HG03442 (cell line): ENCODE results near the gene CLCNKA.
A peak's percentile ranks its signal among the peaks of the same experiment; 100 is the strongest.
"Not testable (repeated sequence)": the region's sequence is repeated elsewhere in the genome, so short reads cannot be mapped to it uniquely, and the experiment has no call there.

Experiments used
- ATAC-seq: cut with Tn5 transposase; IDR thresholded peaks from one replicate; pipeline ENCODE4 v1.9.1; 2021; ENCODE audit warnings: mild to moderate bottlenecking, moderate library complexity; ENCODE audit not compliant: unreplicated experiment

Gene CLCNKA

GRCh38 chr1:16021681-16022080 is at the start of gene CLCNKA:
TSS of gene CLCNKA (plus strand) at chr1:16022036. CDS start at chr1:16022620, 584 bp downstream.
- ATAC-seq, result no peak

- ATAC-seq, result no peak
Observed at GRCh38 chr1:15972409-15972808, 49.4 kb upstream of the CLCNKA start.

GRCh38 chr1:15973772-15974171 is 48.1 kb upstream of the CLCNKA start:
- ATAC-seq, result no peak

GRCh38 chr1:15974855-15975254 is 47.0 kb upstream of the CLCNKA start:
- ATAC-seq, result peak; percentile 27

- ATAC-seq, result peak; percentile 63
Observed at GRCh38 chr1:15975358-15975804, 46.5 kb upstream of the CLCNKA start.

DNA sequence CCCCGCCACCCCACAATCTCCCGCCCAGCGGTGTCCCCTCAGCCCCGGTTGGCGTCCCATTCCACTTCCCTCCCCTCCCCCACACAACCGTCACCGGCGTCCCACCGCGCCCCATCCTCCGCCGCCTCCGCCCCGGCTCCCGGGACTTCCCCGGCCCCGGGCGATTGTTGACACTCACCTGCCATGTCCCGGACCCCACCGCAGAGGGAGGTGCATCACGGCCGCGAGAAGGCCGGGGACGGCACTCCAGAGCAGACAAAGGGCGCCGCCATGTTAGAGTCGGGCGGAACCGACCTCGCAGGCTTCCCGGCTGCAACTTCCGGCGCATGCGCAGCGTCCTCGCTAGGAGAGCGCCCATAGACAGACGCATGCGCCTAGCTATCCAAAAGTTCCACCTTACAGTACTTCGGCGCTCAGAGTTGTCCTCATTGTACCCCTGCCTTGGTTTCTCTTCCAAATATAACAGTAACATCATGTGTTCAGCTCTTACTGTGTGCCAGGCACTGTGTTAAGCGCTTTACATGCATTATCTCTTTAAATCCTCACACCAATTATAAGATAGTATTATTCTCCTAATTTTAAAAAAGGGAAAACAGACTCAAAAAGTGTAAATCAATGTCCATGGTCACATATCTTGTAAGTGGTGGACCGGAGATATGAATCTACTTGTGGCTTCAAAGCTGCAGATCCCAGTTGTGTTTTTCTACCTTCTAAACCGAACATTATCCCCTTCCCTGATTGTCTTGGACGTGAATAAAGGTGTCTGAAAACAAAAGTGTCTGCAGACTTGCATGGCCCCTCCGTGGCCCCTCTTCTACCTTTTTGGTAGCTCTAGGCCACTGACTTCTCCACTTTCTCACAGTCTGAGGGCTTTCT is 45.8 kb upstream of the CLCNKA start, which contains the start of gene ZBTB17:
Gene ZBTB17 (minus strand): TSS at position 297 of the 876 bp plus-strand sequence. CDS start 27,606 bp downstream, outside the sequence.
- ATAC-seq, result peak; percentile 62

DNA sequence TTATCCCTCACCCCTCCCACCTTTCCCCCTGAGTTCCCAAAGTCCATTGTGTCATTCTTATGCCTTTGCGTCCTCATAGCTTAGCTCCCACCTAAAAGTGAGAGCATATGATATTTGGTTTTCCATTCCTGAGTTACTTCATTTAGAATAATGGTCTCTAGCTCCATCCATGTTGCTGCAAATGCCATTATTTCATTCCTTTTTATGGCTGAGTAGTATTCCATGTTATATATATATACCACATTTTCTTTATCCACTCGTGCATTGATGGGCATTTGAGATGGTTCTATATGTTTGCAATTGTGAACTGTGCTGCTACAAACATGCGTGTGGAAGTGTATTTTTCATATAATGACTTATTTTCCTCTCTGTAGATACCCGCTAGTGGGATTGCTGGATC is 43.9 kb upstream of the CLCNKA start:
- not testable (repeated sequence) for ATAC-seq

DNA sequence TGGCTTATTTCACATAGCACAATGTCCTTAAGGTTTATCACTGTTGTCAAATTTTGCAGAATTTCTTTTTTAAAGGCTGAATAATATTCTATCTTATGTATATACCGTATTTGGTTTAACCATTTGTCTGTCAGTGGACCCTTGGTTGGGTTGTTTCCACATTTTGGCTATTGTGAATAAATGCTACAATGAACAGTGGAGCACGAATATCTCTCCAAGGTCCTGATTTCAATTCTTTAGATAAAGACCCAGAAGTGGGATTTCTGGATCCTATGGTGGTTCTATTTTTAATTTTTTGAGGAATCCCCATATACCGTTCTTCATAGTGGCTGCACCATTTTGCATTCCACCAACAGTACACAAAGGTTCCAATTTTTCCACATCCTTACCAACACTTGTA is 40.2 kb upstream of the CLCNKA start:
- no peak for ATAC-seq

- no peak for ATAC-seq
Observed at GRCh38 chr1:15983275-15983674, 38.6 kb upstream of the CLCNKA start.

- no peak for ATAC-seq
Observed at GRCh38 chr1:15985611-15986297, 36.1 kb upstream of the CLCNKA start.

DNA sequence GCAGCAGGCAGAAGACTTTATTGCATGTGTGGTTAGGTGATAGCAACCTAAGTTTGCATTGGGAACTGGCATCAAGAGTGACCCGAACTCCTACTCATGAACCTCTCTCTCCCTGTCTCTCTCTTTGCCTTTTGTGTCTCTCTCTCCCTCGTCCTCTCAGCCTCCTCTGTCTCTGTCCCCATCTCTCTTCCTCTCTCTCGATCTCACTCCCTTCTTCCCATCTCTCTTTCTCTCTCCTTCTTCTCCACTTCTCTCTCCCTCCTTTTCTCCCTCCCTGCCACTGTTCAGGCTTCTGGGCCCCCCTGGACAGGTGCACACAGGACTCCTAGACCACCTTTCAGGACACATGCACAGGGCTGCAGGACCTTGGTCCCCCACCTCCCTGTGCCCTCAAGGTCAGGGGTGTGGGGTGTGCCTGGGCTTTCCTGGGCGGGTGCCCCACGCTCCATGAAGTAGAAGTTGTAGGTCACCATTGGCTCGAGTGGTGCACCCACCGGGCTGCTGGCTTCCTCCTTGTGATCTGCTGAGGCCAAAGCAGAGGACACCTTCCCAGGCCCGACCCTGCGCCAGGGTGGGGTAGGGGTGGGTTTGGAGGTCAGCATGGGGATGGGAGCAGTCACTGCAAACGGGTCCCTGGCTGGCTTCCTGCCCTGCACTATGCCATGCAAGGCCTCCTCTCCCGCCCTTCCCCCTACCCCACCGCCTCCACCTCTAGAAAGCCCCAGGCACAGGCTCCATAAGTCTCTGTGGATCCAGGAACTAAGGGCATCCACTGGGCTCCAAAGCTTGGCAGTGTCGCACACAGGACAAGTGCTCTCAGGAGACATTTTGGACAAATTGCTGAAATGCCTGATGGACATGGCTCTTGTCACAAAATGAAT is 32.7 kb upstream of the CLCNKA start:
- no peak for ATAC-seq

- no peak for ATAC-seq
Observed at GRCh38 chr1:15989776-15990175, 32.1 kb upstream of the CLCNKA start.

DNA sequence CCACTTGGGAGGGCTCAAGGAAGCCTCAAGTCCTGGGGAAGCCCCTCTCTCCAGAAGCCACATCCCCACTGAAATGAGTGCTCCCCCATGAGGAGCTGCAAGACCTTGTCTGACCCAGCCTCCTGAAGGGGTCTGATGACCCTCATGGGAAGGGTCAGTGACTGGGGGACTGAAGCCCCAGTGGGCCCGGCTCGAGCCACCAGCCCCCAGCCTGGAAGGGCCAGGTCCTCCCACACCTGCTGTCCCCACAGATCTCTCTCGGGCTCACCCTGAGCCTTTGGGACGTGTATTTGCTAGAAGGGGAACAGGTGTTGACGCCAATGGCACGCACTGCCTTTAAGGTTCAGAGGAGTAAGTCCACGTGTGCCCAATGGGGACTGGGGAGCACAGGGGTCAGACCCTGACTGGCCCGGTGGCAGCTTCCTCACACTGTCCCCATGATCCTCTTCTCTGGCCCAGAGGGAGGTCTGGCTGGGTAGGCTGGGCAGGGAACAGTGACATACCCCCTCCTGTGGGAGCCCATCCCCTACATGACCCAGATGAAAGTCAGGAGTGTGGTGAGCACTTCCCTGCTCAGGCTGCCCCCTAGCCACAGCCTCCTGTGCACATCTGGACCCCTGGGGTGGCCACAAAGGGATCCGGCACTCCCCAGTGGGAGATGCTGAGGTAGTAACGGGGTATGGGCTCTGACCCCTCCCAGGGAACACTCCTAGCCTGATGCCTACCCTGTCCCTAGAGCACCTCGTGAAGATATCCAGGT is 30.2 kb upstream of the CLCNKA start:
- no peak for ATAC-seq

DNA sequence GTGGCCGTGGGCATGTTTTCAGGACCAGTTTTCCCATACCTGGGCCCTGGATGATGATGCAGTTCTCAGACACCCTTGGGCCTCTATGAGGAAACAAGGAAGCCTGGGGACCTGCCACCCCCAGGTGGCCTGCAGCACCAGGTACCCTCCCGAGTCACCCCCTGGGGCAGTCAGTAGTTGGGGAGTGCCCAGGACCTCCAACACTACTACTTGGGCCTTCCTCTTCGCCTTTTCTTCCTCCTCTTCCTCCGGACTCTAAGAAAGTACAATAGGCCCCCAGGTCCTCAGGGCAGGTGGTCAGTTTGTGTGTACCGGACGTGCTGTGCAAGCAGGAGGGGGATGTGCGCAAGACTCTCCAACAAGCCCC is 29.7 kb upstream of the CLCNKA start:
- ATAC-seq, result no peak

GRCh38 chr1:15992582-15993500 is 29.0 kb upstream of the CLCNKA start:
- ATAC-seq, result no peak

GRCh38 chr1:15993666-15994065 is 28.2 kb upstream of the CLCNKA start:
- ATAC-seq, result no peak

DNA sequence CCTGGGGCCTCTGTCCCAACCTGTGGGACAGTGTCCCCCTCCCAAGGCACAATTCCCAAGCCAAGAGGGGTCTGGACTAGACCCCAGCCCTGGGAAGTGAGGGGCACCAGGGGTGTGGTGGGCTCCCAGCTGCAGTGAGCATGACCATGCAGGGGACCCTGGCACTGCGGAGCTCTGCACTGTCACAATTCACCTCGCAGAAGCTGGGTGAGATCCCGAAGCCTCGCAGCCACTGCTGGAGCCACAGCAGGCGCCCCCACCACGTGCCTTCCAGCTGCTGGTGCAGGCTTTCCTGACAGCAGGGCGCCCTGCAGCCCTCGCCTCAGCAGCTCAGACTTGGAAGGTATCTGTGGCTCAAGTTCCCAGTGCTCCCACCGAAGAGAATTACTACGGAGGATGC is 27.8 kb upstream of the CLCNKA start:
- ATAC-seq, result no peak

- ATAC-seq, result no peak
Observed at GRCh38 chr1:15994590-15995351, 27.1 kb upstream of the CLCNKA start.
